HEK293T (cell line): ENCODE measurements around the gene STX16.

Experiments used
- CTCF ChIA-PET: fragments of 350-600 bp; formaldehyde crosslinking; extraction: SDS; loops from one replicate; lab custom pipeline; 2021; ENCODE audit warnings: antibody characterized with exemption, inconsistent platforms; lab: Yijun Ruan, JAX
- POLR2A ChIA-PET: fragments of 350-600 bp; formaldehyde crosslinking; extraction: SDS; loops from one replicate; lab custom pipeline; 2020; ENCODE audit warnings: antibody characterized with exemption, inconsistent platforms; lab: Yijun Ruan, JAX
- DNase-seq: peaks from one replicate; pipeline ENCODE4 v3.0.0; 2012; ENCODE audit warnings: mixed read lengths; ENCODE audit errors: extremely low spot score
- ARNT ChIP-seq: fragments of 450-650 bp; IDR thresholded peaks from 2 replicates; pipeline ENCODE4 v1.6.1; 2017; ENCODE audit warnings: mild to moderate bottlenecking
- BHLHE40 ChIP-seq: fragments of 450-650 bp; IDR thresholded peaks from 2 replicates; pipeline ENCODE4 v1.6.1; 2016; ENCODE audit warnings: mild to moderate bottlenecking, moderate library complexity, borderline replicate concordance
- CTBP1 ChIP-seq: fragments of 450-650 bp; IDR thresholded peaks from 2 replicates; pipeline ENCODE4 v1.6.1; 2016; ENCODE audit warnings: borderline replicate concordance
- ELF4 ChIP-seq: fragments of 450-650 bp; IDR thresholded peaks from 2 replicates; pipeline ENCODE4 v1.6.1; 2017; ENCODE audit warnings: antibody characterized with exemption
- FOXA1 ChIP-seq: fragments of 450-650 bp; IDR thresholded peaks from 2 replicates; pipeline ENCODE4 v1.6.1; 2016; ENCODE audit warnings: mild to moderate bottlenecking
- FOXK2 ChIP-seq: fragments of 450-650 bp; IDR thresholded peaks from 2 replicates; pipeline ENCODE4 v1.6.1; 2016; ENCODE audit warnings: mild to moderate bottlenecking
- FOXM1 ChIP-seq: fragments of 450-650 bp; IDR thresholded peaks from 2 replicates; pipeline ENCODE4 v1.6.1; 2017; ENCODE audit warnings: mild to moderate bottlenecking, borderline replicate concordance
- HDGF ChIP-seq: fragments of 450-650 bp; IDR thresholded peaks from 2 replicates; pipeline ENCODE4 v1.6.1; 2017; ENCODE audit warnings: antibody characterized with exemption, borderline replicate concordance
- L3MBTL2 ChIP-seq: fragments of 450-650 bp; conservative IDR thresholded peaks from 2 replicates; pipeline ENCODE4 v1.6.1; 2016; ENCODE audit warnings: mild to moderate bottlenecking
- LEF1 ChIP-seq: fragments of 450-650 bp; IDR thresholded peaks from 2 replicates; pipeline ENCODE4 v1.6.1; 2017; ENCODE audit warnings: mild to moderate bottlenecking, borderline replicate concordance
- NFRKB ChIP-seq: fragments of 450-650 bp; IDR thresholded peaks from 2 replicates; pipeline ENCODE4 v1.6.1; 2016; ENCODE audit warnings: mild to moderate bottlenecking, moderate library complexity
- PKNOX1 ChIP-seq: fragments of 450-650 bp; IDR thresholded peaks from 2 replicates; pipeline ENCODE4 v1.6.1; 2016
- SP1 ChIP-seq: fragments of 450-650 bp; IDR thresholded peaks from 2 replicates; pipeline ENCODE4 v1.6.1; 2017
- SUZ12 ChIP-seq: fragments of 450-650 bp; IDR thresholded peaks from 2 replicates; pipeline ENCODE4 v1.6.1; 2016; ENCODE audit warnings: mild to moderate bottlenecking
- TARDBP ChIP-seq: fragments of 450-650 bp; IDR thresholded peaks from 2 replicates; pipeline ENCODE4 v1.6.1; 2016
- ZNF384 ChIP-seq: fragments of 450-650 bp; IDR thresholded peaks from 2 replicates; pipeline ENCODE4 v1.6.1; 2016

STX16 gene

GRCh38 chr20:58650776-58651558, at the start of gene STX16:
Gene STX16 (plus strand): TSS chr20:58651283. CDS start chr20:58652007, 724 bp downstream.
- ChIA-PET CTCF (interaction anchor here (0.6 to 1.8 kb wide), 6 partner anchors 20 to 420 kb away, joined by 3 to 9 read pairs (median 4); no protein-coding TSS in a partner anchor), POLR2A (interaction anchor here (0.7 to 2.2 kb wide), 27 partner anchors 8 to 381 kb away, joined by 3 to 23 read pairs (median 4); partner anchors contain the start of genes ATP5F1E and VAPB)
- TF ChIP-seq FOXA1 (no peak), NFRKB (no peak), SP1 (no peak), ZNF384 (peak; percentile 85), LEF1 (no peak; the same call in 1 of the 2 replicates), SUZ12 (no peak), CTBP1 (peak; percentile 98), ELF4 (peak; percentile 63), HDGF (no peak), BHLHE40 (no peak), PKNOX1 (peak; percentile 83), FOXM1 (peak; percentile 93), FOXK2 (no peak), ARNT (peak; percentile 78), L3MBTL2 (no peak; the same call in 1 of the 2 replicates), TARDBP (peak; percentile 29; the same call in 1 of the 2 replicates)
- peak; percentile 88 for DNase-seq

GRCh38 chr20:58602124-58602523, 49.0 kb upstream of the STX16 start:
- CTCF ChIA-PET = interaction anchor here (0.6 kb wide), 1 partner anchor 43 kb away, joined by 7 read pairs; no protein-coding TSS in a partner anchor

GRCh38 chr20:58603721-58604120, 47.4 kb upstream of the STX16 start:
- ChIA-PET POLR2A (no interaction called here), CTCF (no interaction called here)
- DNase-seq = no peak
- TF ChIP-seq SP1 (no peak), FOXM1 (no peak)

More at GRCh38 chr20:58602124-58602523, 49.0 kb upstream of the STX16 start:
- no peak for DNase-seq
- no peak for TF ChIP-seq SUZ12
- no peak for TF ChIP-seq ARNT
- no peak for TF ChIP-seq TARDBP
- no peak for TF ChIP-seq LEF1
- TF ChIP-seq HDGF = no peak
- no peak for TF ChIP-seq CTBP1
- TF ChIP-seq FOXM1 = no peak
- TF ChIP-seq SP1 = no peak
- no peak for TF ChIP-seq NFRKB
- TF ChIP-seq BHLHE40 = no peak
- no peak for TF ChIP-seq ELF4
- TF ChIP-seq FOXA1 = no peak
- TF ChIP-seq L3MBTL2 = no peak
- TF ChIP-seq PKNOX1 = no peak
- no peak for TF ChIP-seq ZNF384
- no peak for TF ChIP-seq FOXK2
- POLR2A ChIA-PET = no interaction called here

GRCh38 chr20:58604128-58604881, 46.8 kb upstream of the STX16 start:
- POLR2A ChIA-PET = no interaction called here
- TF ChIP-seq BHLHE40 = no peak
- TF ChIP-seq ZNF384 = no peak
- TF ChIP-seq SUZ12 = no peak
- no peak for TF ChIP-seq FOXK2
- no peak for TF ChIP-seq L3MBTL2
- no peak for TF ChIP-seq FOXM1
- no peak for TF ChIP-seq LEF1
- no peak for TF ChIP-seq CTBP1
- TF ChIP-seq HDGF = no peak
- no peak for TF ChIP-seq PKNOX1
- TF ChIP-seq TARDBP = no peak
- no peak for TF ChIP-seq ARNT
- no peak for TF ChIP-seq FOXA1
- TF ChIP-seq NFRKB = no peak
- TF ChIP-seq ELF4 = no peak
- CTCF ChIA-PET = interaction anchor here (0.6 kb wide), 1 partner anchor 11 kb away, joined by 5 read pairs; no protein-coding TSS in a partner anchor
- no peak for DNase-seq

GRCh38 chr20:58605292-58606065, 45.6 kb upstream of the STX16 start:
- ChIA-PET POLR2A (no interaction called here), CTCF (no interaction called here)
- DNase-seq = no peak
- no peak for TF ChIP-seq LEF1
- no peak for TF ChIP-seq CTBP1
- no peak for TF ChIP-seq L3MBTL2
- TF ChIP-seq SP1 = no peak
- TF ChIP-seq FOXK2 = no peak
- no peak for TF ChIP-seq HDGF
- no peak for TF ChIP-seq ARNT
- no peak for TF ChIP-seq FOXA1
